K562 (cell line): ENCODE results near the gene HAUS5. TPM values are rescaled to one million over a fixed set of nuclear protein-coding genes. Genes with fewer than 3 reads are reported as not detected.

Experiments
- ARID1B ChIP-seq: fragments of 450-650 bp; IDR thresholded peaks from 2 replicates; pipeline ENCODE4 v1.6.1; 2016; ENCODE audit warnings: antibody characterized with exemption, mild to moderate bottlenecking, inconsistent platforms
- BDP1 ChIP-seq: IDR thresholded peaks from 3 replicates; pipeline ENCODE4 v1.6.1; 2011; ENCODE audit not compliant: insufficient read length, insufficient read depth
- EP300 ChIP-seq: IDR thresholded peaks from 2 replicates; pipeline ENCODE4 v1.6.1; 2012; ENCODE audit warnings: low read length, improper control_type of control experiment
- FOXA1 ChIP-seq: fragments of 450-650 bp; IDR thresholded peaks from 2 replicates; pipeline ENCODE4 v1.6.1; 2016; ENCODE audit warnings: mild to moderate bottlenecking, borderline replicate concordance
- FOXK2 ChIP-seq, 2 experiments: fragments of 450-650 bp; IDR thresholded peaks in 1 of 2; conservative IDR thresholded peaks in 1 of 2; 2 replicates each; pipeline ENCODE4 v1.6.1; 2016; ENCODE audit warnings: low read depth in 2 of 2, mild to moderate bottlenecking in 1 of 2
- GATAD2A ChIP-seq: fragments of 450-650 bp; IDR thresholded peaks from 2 replicates; pipeline ENCODE4 v1.6.1; 2017
- KLF6 ChIP-seq: fragments of 250-450 bp; sonication (Bioruptor Pico); IDR thresholded peaks from 2 replicates; pipeline ENCODE4 v1.4.0; 2020; ENCODE audit warnings: mild to moderate bottlenecking, moderate library complexity, borderline replicate concordance
- MEF2D ChIP-seq: conservative IDR thresholded peaks from 2 replicates; pipeline ENCODE4 v1.6.1; 2016; ENCODE audit warnings: low read depth, missing genetic modification characterization, missing compliant biosample characterization
- PHB2 ChIP-seq: fragments of 450-650 bp; IDR thresholded peaks from 2 replicates; pipeline ENCODE4 v1.6.1; 2017; ENCODE audit warnings: low read depth
- SRSF1 ChIP-seq: fragments of 200-400 bp; formaldehyde crosslinking; IDR thresholded peaks from 2 replicates; pipeline ENCODE4 v1.6.1; 2017; ENCODE audit warnings: mild to moderate bottlenecking, low read depth, low read length, moderate library complexity
- XRCC3 ChIP-seq: fragments of 450-650 bp; IDR thresholded peaks from 2 replicates; pipeline ENCODE4 v1.6.1; 2017; ENCODE audit warnings: mild to moderate bottlenecking, moderate library complexity
- ZBTB17 ChIP-seq: fragments of 450-650 bp; formaldehyde crosslinking; IDR thresholded peaks from 2 replicates; pipeline ENCODE4 v1.4.0; 2020; ENCODE audit warnings: mild to moderate bottlenecking
- ZNF232 ChIP-seq: sonication (generic); formaldehyde crosslinking; IDR thresholded peaks from 2 replicates; pipeline ENCODE4 v1.8.0; 2022; ENCODE audit warnings: mild to moderate bottlenecking, missing genetic modification reagents
- ZNF311 ChIP-seq: fragments of 250-450 bp; sonication (Bioruptor Pico); IDR thresholded peaks from 2 replicates; pipeline ENCODE4 v1.4.0; 2020; ENCODE audit warnings: mild to moderate bottlenecking, moderate library complexity
- ZSCAN32 ChIP-seq: fragments of 450-650 bp; formaldehyde crosslinking; IDR thresholded peaks from 2 replicates; pipeline ENCODE4 v1.4.0; 2020; ENCODE audit warnings: mild to moderate bottlenecking, moderate library complexity
- polyA plus RNA-seq, 8 experiments: library from polyadenylated mRNA; depleted of rRNA in 4 of 8; stranded (reverse) in 5 of 8; unstranded in 3 of 8; fragments of >200 nt; fragmentation: Nextera tagmentation in 2 of 8; fragmentation: Illumina TruSeq in 1 of 8; extraction: Ambion mirVana in 2 of 8; extraction: Trizol in 1 of 8; gene quantifications; 2 replicates each; pipeline versions ENCODE4 v1.2.1 to v1.2.3, GENCODE V29; 2011 to 2014; ENCODE audit warnings: inconsistent platforms in 1 of 8, missing spikeins in 1 of 8
- total RNA-seq, 7 experiments: library from RNA; depleted of rRNA in 6 of 7; stranded (reverse); fragments of >200 nt in 6 of 7; fragmentation: Illumina TruSeq in 2 of 7; extraction: Trizol in 2 of 7; gene quantifications; 2 replicates each; pipeline versions ENCODE4 v1.2.1 to v1.2.3, GENCODE V29; 2011 to 2021; ENCODE audit warnings: low replicate concordance in 1 of 7
- TF ChIP-seq, protein P1 (sequence below): fragments of 450-650 bp; IDR thresholded peaks from 2 replicates; pipeline ENCODE4 v1.6.1; 2016; ENCODE audit warnings: mild to moderate bottlenecking, moderate library complexity
- TF ChIP-seq, protein P2 (sequence below): fragments of 250-450 bp; sonication (Bioruptor Pico); IDR thresholded peaks from 2 replicates; pipeline ENCODE4 v1.6.1; 2021; ENCODE audit warnings: mild to moderate bottlenecking

The HAUS5 gene
- total and polyA plus RNA-seq, 9 of the 15 experiments (the other 6 are each of a cell fraction or from before 2014, with no cell fraction given): 3.5 to 41.3 (median 14.2) TPM

DNA sequence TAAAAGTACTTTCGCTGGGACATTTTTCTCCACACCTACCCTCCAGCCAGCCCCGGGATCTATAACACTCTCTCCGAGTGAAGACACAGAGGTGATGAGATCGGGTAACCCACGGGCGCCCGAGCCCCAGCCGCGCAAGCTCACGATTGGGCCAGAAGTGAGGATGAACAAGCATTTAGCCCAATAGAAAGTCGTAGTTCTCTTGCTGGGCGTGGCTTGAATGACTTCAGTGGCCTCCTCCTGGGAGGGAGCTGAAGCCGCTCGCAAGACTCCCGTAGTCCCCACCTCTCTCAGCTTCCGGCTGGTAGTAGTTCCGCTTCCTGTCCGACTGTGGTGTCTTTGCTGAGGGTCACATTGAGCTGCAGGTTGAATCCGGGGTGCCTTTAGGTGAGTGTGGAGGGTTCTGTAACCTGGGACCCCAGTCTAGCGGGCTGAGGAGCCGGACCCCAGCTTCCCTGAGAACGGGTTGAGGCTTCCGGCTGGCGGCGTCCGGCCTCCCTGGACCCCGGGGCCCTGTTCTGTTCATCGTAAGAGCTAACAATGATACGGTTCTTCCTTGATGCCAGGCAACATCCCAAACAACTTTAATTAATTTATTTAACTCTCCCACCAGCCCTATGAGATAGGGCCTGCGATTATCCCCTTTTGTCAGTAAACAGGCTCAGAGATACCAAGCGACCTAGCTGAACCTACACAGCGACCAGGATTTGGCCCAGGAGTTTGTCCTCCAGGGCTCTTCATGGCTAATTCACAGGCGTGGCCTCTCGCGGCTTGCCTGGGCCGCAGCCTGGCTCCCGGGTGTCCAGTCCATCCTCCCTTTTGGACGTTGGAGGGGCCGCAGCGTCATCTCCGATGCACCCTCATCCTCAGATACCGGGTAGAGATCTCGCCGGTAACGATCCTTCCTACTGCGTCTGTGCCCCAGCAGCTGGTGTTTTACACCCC lies 35.8 kb downstream of the HAUS5 start, which contains the start of gene COX6B1 (continued):
- TF ChIP-seq, protein P1, sequence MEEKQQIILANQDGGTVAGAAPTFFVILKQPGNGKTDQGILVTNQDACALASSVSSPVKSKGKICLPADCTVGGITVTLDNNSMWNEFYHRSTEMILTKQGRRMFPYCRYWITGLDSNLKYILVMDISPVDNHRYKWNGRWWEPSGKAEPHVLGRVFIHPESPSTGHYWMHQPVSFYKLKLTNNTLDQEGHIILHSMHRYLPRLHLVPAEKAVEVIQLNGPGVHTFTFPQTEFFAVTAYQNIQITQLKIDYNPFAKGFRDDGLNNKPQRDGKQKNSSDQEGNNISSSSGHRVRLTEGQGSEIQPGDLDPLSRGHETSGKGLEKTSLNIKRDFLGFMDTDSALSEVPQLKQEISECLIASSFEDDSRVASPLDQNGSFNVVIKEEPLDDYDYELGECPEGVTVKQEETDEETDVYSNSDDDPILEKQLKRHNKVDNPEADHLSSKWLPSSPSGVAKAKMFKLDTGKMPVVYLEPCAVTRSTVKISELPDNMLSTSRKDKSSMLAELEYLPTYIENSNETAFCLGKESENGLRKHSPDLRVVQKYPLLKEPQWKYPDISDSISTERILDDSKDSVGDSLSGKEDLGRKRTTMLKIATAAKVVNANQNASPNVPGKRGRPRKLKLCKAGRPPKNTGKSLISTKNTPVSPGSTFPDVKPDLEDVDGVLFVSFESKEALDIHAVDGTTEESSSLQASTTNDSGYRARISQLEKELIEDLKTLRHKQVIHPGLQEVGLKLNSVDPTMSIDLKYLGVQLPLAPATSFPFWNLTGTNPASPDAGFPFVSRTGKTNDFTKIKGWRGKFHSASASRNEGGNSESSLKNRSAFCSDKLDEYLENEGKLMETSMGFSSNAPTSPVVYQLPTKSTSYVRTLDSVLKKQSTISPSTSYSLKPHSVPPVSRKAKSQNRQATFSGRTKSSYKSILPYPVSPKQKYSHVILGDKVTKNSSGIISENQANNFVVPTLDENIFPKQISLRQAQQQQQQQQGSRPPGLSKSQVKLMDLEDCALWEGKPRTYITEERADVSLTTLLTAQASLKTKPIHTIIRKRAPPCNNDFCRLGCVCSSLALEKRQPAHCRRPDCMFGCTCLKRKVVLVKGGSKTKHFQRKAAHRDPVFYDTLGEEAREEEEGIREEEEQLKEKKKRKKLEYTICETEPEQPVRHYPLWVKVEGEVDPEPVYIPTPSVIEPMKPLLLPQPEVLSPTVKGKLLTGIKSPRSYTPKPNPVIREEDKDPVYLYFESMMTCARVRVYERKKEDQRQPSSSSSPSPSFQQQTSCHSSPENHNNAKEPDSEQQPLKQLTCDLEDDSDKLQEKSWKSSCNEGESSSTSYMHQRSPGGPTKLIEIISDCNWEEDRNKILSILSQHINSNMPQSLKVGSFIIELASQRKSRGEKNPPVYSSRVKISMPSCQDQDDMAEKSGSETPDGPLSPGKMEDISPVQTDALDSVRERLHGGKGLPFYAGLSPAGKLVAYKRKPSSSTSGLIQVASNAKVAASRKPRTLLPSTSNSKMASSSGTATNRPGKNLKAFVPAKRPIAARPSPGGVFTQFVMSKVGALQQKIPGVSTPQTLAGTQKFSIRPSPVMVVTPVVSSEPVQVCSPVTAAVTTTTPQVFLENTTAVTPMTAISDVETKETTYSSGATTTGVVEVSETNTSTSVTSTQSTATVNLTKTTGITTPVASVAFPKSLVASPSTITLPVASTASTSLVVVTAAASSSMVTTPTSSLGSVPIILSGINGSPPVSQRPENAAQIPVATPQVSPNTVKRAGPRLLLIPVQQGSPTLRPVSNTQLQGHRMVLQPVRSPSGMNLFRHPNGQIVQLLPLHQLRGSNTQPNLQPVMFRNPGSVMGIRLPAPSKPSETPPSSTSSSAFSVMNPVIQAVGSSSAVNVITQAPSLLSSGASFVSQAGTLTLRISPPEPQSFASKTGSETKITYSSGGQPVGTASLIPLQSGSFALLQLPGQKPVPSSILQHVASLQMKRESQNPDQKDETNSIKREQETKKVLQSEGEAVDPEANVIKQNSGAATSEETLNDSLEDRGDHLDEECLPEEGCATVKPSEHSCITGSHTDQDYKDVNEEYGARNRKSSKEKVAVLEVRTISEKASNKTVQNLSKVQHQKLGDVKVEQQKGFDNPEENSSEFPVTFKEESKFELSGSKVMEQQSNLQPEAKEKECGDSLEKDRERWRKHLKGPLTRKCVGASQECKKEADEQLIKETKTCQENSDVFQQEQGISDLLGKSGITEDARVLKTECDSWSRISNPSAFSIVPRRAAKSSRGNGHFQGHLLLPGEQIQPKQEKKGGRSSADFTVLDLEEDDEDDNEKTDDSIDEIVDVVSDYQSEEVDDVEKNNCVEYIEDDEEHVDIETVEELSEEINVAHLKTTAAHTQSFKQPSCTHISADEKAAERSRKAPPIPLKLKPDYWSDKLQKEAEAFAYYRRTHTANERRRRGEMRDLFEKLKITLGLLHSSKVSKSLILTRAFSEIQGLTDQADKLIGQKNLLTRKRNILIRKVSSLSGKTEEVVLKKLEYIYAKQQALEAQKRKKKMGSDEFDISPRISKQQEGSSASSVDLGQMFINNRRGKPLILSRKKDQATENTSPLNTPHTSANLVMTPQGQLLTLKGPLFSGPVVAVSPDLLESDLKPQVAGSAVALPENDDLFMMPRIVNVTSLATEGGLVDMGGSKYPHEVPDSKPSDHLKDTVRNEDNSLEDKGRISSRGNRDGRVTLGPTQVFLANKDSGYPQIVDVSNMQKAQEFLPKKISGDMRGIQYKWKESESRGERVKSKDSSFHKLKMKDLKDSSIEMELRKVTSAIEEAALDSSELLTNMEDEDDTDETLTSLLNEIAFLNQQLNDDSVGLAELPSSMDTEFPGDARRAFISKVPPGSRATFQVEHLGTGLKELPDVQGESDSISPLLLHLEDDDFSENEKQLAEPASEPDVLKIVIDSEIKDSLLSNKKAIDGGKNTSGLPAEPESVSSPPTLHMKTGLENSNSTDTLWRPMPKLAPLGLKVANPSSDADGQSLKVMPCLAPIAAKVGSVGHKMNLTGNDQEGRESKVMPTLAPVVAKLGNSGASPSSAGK: no peak
- TF ChIP-seq ZSCAN32 (no peak), FOXA1 (no peak), MEF2D (no peak), KLF6 (CRISPR knock-in tag) (no peak), ARID1B (no peak), ZBTB17 (no peak), PHB2 (no peak), ZNF311 (CRISPR knock-in tag) (no peak), SRSF1 (no peak), BDP1 (no peak), GATAD2A (no peak), ZNF232 (CRISPR knock-in tag) (no peak), EP300 (peak; percentile 0; the same call in 1 of the 2 replicates), FOXK2 (conservative IDR thresholded peaks at IDR 0.05 in 1 of 2, IDR thresholded peaks at IDR 0.05 in 1 of 2; ENCODE audit: low read depth in 2 of 2) (no peak), XRCC3 (no peak)
- TF ChIP-seq, protein P2, sequence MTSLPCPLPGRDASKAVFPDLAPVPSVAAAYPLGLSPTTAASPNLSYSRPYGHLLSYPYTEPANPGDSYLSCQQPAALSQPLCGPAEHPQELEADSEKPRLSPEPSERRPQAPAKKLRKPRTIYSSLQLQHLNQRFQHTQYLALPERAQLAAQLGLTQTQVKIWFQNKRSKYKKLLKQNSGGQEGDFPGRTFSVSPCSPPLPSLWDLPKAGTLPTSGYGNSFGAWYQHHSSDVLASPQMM (CRISPR knock-in tag): no peak
